B cell (primary cell): ENCODE measurements around the gene ABL1. TPM values are rescaled to one million over a fixed set of nuclear protein-coding genes. Genes with fewer than 3 reads are reported as not detected.

Source experiments
- ATAC-seq: fragments of 200-7000 bp; cut with Tn5 transposase; one replicate; pipeline ENCODE4 v1.10.0; 2021; ENCODE audit warnings: low read depth, mild to moderate bottlenecking, moderate number of reproducible peaks, moderate library complexity
- CTCF ChIA-PET: fragments of 350-600 bp; sonication (Branson Sonifier 250); formaldehyde crosslinking; loops from one replicate; lab custom pipeline; 2021; ENCODE audit warnings: antibody characterized with exemption, inconsistent platforms; lab: Charles Lee
- POLR2A ChIA-PET: fragments of 350-600 bp; sonication (Branson Sonifier 250); formaldehyde crosslinking; loops from one replicate; lab custom pipeline; 2021; ENCODE audit warnings: antibody characterized with exemption; lab: Charles Lee
- DNase-seq: peaks from one replicate; pipeline ENCODE4 v3.0.0; 2013
- H2AFZ ChIP-seq: 2 replicates; pipeline ENCODE4 v1.6.1; 2012; ENCODE audit warnings: mild to moderate bottlenecking, low read depth, low read length; ENCODE audit not compliant: insufficient read depth, poor library complexity, severe bottlenecking
- H3K27ac ChIP-seq, 2 donors: 1 replicate in 1 of 2; 2 replicates in 1 of 2; pipeline ENCODE4 v1.5.1; 2012 to 2013; ENCODE audit warnings: low read length in 2 of 2, mild to moderate bottlenecking in 2 of 2, moderate library complexity in 1 of 2
- H3K27me3 ChIP-seq, 4 experiments: fragments of 200-600 bp in 1 of 4; sonication (generic) in 1 of 4; replicated peaks in 1 of 4; 1 replicate in 2 of 4; 2 replicates in 2 of 4; pipeline versions ENCODE4 v1.6.1 to v1.7.0; 2013 to 2016; ENCODE audit warnings: low read length in 3 of 4, mild to moderate bottlenecking in 2 of 4, mixed read lengths in 1 of 4, moderate library complexity in 1 of 4; ENCODE audit not compliant: insufficient read depth in 4 of 4, control insufficient read depth in 3 of 4; ENCODE audit errors: control extremely low read depth in 1 of 4
- H3K36me3 ChIP-seq, 2 experiments: replicated peaks in 1 of 2; 1 replicate in 1 of 2; 2 replicates in 1 of 2; pipeline versions ENCODE4 v1.6.1 to v1.7.1; 2013; ENCODE audit warnings: low read length in 1 of 2; ENCODE audit not compliant: insufficient read depth in 2 of 2, control insufficient read depth in 1 of 2; ENCODE audit errors: control extremely low read depth in 1 of 2, extremely low read depth in 1 of 2
- H3K4me1 ChIP-seq, 2 donors: fragments of 200-600 bp in 1 of 2; sonication (generic) in 1 of 2; 1 replicate in 1 of 2; 2 replicates in 1 of 2; pipeline versions ENCODE4 v1.5.1 to v1.6.1; 2013 to 2017; ENCODE audit warnings: low read length in 2 of 2; ENCODE audit not compliant: control insufficient read depth in 2 of 2, insufficient read depth in 2 of 2
- H3K4me2 ChIP-seq: replicated peaks from 2 replicates; pipeline ENCODE3; 2012; ENCODE audit warnings: mild to moderate bottlenecking, low read depth, low read length; ENCODE audit not compliant: poor library complexity, severe bottlenecking
- H3K4me3 ChIP-seq, 5 experiments: fragments of 200-600 bp in 1 of 5; sonication (generic) in 1 of 5; 1 replicate in 3 of 5; 2 replicates in 2 of 5; pipeline versions ENCODE4 v1.5.1 to v1.7.0; 2011 to 2016; ENCODE audit warnings: low read length in 4 of 5, mild to moderate bottlenecking in 4 of 5, low read depth in 2 of 5, control low read depth in 1 of 5, moderate library complexity in 1 of 5; ENCODE audit not compliant: insufficient read depth in 1 of 5; ENCODE audit errors: control extremely low read depth in 1 of 5, extremely low read depth in 1 of 5
- H3K79me2 ChIP-seq: fragments of 200-600 bp; sonication (generic); one replicate; pipeline ENCODE4 v1.6.0; 2016; ENCODE audit warnings: low read length; ENCODE audit not compliant: control insufficient read depth, insufficient read depth
- H3K9ac ChIP-seq: fragments of 200-600 bp; sonication (generic); 2 replicates; pipeline ENCODE4 v1.6.1; 2017; ENCODE audit warnings: mild to moderate bottlenecking, low read length, moderate library complexity
- H3K9me3 ChIP-seq, 3 donors: one replicate each; pipeline versions ENCODE4 v1.6.1 to v1.7.1; 2013; ENCODE audit warnings: low read length in 2 of 3; ENCODE audit not compliant: control insufficient read depth in 2 of 3, insufficient read depth in 1 of 3; ENCODE audit errors: control extremely low read depth in 1 of 3
- H4K20me1 ChIP-seq: 2 replicates; pipeline ENCODE4 v1.6.0; 2012; ENCODE audit warnings: mild to moderate bottlenecking, low read length; ENCODE audit not compliant: insufficient read depth, control insufficient read depth, poor library complexity, severe bottlenecking
- H3K27ac Mint-ChIP-seq: one replicate; pipeline ENCODE4 v1.8.0; 2021; ENCODE audit warnings: mixed read lengths
- H3K27me3 Mint-ChIP-seq: one replicate; pipeline ENCODE4 v1.8.0; 2021; ENCODE audit warnings: mixed read lengths
- H3K4me1 Mint-ChIP-seq: one replicate; pipeline ENCODE4 v1.8.0; 2021; ENCODE audit warnings: mixed read lengths
- H3K4me3 Mint-ChIP-seq: one replicate; pipeline ENCODE4 v1.8.0; 2021; ENCODE audit warnings: mixed read lengths
- H3K9me3 Mint-ChIP-seq: one replicate; pipeline ENCODE4 v1.8.0; 2022; ENCODE audit warnings: mixed read lengths; ENCODE audit not compliant: insufficient read depth
- CTCF ChIP-seq: fragments of 200-600 bp; IDR thresholded peaks from one replicate; pipeline ENCODE4 v1.8.0; 2022; ENCODE audit warnings: antibody characterized with exemption, mild to moderate bottlenecking
- EZH2 ChIP-seq: IDR thresholded peaks from 2 replicates; pipeline ENCODE4 v1.6.1; 2012; ENCODE audit warnings: borderline replicate concordance, low read depth, mild to moderate bottlenecking, moderate library complexity, low read length; ENCODE audit not compliant: insufficient read depth, poor library complexity, severe bottlenecking
- WGBS: methylation state at CpG from one replicate; pipeline ENCODE4 v1.1.5; 2013; ENCODE audit warnings: missing lambda C conversion rate; ENCODE audit not compliant: insufficient coverage; 5-methylcytosine and 5-hydroxymethylcytosine counted together
- intact Hi-C: fragments of 100-400 bp; cut with micrococcal nuclease; formaldehyde crosslinking; loops from one replicate; pipeline ENCODE4 v1.10.0; 2022
- polyA plus RNA-seq: library from polyadenylated mRNA; depleted of rRNA; stranded (reverse); fragments of >200 nt; gene quantifications from 2 replicates; pipeline ENCODE4 v1.2.3, GENCODE V29; 2012
- total RNA-seq, 2 donors: library from RNA; stranded (reverse); fragments of 120-200 nt in 1 of 2; gene quantifications; 1 replicate in 1 of 2; 2 replicates in 1 of 2; pipeline versions ENCODE4 v1.2.3 to v1.2.4, GENCODE V29; 2013 to 2022

ABL1 gene
- total and polyA plus RNA-seq, 2 donors (not counting 1 experiment from before 2014, with no cell fraction given) = 11.9 to 46.0 TPM

- Histone ChIP-seq H4K20me1 (no peaks in the 10 kb centered on the region), H3K9me3 (no peaks in the 10 kb centered on the region), H3K27ac (no peak overlapping the region), H3K4me2 (peak overlapping the region; percentile 51), H3K27me3 (no peaks in the 10 kb centered on the region), H3K4me1 (peaks cover 0 to 10% of the 10 kb centered on the region in 2 donors), H3K4me3 (peak overlapping the region in 1 of 5 experiments; percentile 9), H3K9ac (no peak overlapping the region), H3K36me3 (peaks cover 0 to 6% of the 10 kb centered on the region in 2 experiments), H3K79me2 (no peaks in the 10 kb centered on the region), H2AFZ (peak overlapping the region; percentile 38)
- Mint-ChIP-seq H3K27ac (no peak overlapping the region), H3K4me1 (peaks cover 6% of the 10 kb centered on the region), H3K27me3 (no peaks in the 10 kb centered on the region), H3K4me3 (peak overlapping the region; percentile 50), H3K9me3 (no peaks in the 10 kb centered on the region)
- no peak for TF ChIP-seq CTCF
- TF ChIP-seq EZH2 = no peak
- ChIA-PET POLR2A (interaction anchor here (0.6 kb wide), 1 partner anchor 26 kb away, joined by 6 read pairs; no protein-coding TSS in a partner anchor), CTCF (interaction anchor here (0.6 to 2.1 kb wide), 3 partner anchors 27 to 153 kb away, joined by 3 to 12 read pairs (median 3); no protein-coding TSS in a partner anchor)
- peak; percentile 34 for DNase-seq
- 62% methylated on average over 33 of the region's 34 CpGs for WGBS
- peak; percentile 47 for ATAC-seq
- intact Hi-C loops = no loop called here
Observed at GRCh38 chr9:130893341-130894101, 58.5 kb downstream of the ABL1 start.

GRCh38 chr9:130894546-130894945 is 59.5 kb downstream of the ABL1 start:
- Histone ChIP-seq H3K79me2 (no peaks in the 10 kb centered on the region), H3K36me3 (peaks cover 0 to 6% of the 10 kb centered on the region in 2 experiments), H3K4me1 (peaks cover 0 to 10% of the 10 kb centered on the region in 2 donors), H3K4me2 (no peak overlapping the region), H3K9ac (no peak overlapping the region), H3K27ac (no peak overlapping the region), H4K20me1 (no peaks in the 10 kb centered on the region), H2AFZ (no peak overlapping the region), H3K4me3 (no peak overlapping the region), H3K27me3 (no peaks in the 10 kb centered on the region), H3K9me3 (no peaks in the 10 kb centered on the region)
- CTCF ChIA-PET = interaction anchor here (2.1 kb wide), 1 partner anchor 152 kb away, joined by 12 read pairs; no protein-coding TSS in a partner anchor
- no peak overlapping the region for H3K27ac Mint-ChIP-seq
- POLR2A ChIA-PET = no interaction called here
- no peak for TF ChIP-seq CTCF
- TF ChIP-seq EZH2 = no peak
- H3K9me3 Mint-ChIP-seq = no peaks in the 10 kb centered on the region
- WGBS = 92% methylated on average over 7 of the region's 7 CpGs
- DNase-seq (no peak), ATAC-seq (no peak)
- H3K27me3 Mint-ChIP-seq = no peaks in the 10 kb centered on the region
- intact Hi-C loops = no loop called here
- peaks cover 6% of the 10 kb centered on the region for H3K4me1 Mint-ChIP-seq
- no peak overlapping the region for H3K4me3 Mint-ChIP-seq
